ENCODE measurements around the gene C15orf61.

Gene C15orf61

DNA sequence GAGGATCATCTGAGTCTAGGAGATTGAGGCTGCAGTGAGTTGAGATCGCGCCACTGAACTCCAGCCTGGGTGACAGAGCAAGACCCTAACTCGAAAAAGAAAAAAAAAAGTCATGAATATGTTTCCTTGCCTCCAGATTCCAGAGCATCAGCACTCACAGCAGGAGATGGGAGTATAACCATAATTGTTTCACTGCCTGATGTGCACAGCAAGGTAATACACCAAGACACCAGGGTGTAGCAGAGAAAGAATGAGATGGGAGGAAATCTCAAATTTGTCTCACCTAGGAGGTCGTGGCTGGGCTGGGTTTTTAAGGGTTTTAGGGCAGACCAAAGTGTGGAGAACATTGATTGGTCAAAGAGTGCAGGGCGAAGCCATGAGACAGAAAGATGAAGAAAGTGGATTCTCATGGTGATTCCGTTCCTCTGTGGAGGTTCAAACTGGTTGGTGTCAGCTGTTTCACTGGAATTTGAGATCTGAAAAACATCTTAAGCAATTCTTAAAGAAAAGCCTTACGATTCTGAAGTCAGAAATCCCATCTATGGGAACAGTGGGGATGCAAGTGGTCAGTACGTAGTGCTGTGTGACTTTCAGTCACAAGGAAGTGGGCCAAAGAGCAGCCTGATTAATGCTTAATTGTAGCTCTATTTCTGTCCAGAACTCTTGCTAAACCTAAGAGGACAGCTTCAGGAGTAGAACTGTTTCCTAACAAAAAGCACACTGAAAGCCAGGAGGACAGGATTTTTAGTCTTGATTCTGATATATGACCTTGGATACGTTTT, 7.8 kb upstream of the C15orf61 start:
- DNase-seq (ENCODE audit: low spot score): no peak

DNA sequence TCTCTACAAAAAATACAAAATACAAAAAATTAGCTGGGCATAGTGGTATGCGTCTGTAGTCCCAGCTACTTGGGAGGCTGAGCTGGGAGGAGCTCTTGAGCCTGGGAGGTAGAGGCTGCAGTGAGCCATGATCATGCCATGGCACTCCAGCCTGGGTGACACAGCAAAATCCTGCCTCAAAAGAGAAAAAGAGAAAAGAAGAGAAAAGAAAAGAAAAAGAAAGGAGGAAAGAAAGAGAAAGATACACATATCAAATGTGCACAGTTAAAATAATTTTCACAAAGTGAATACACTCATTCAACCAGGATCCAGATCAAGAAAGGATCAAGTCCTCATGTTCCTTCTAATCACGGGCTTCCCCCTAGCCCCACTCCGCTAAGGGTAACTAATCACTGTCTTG, 5.8 kb upstream of the C15orf61 start:
- DNase-seq (ENCODE audit: low spot score): no peak

DNA sequence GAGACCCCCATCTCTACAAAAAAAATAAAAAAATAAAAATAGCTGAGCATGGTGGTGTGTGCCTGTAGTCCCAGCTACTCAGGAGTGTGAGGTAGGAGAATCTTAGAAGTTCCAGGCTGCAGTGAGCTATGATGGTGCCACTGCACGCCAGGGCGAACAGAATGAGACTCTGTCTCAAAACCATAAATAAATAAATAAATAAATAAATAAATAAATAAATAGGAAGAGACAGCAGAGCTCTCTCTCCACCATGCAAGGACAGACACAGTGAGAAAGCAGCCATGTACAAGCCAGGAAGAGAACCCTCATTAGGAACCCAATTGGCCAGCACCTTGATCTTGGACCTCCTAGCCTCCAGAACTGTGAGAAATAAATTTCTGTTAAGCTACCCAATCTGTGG, 5.4 kb upstream of the C15orf61 start:
- no peak for DNase-seq (ENCODE audit: low spot score)

DNA sequence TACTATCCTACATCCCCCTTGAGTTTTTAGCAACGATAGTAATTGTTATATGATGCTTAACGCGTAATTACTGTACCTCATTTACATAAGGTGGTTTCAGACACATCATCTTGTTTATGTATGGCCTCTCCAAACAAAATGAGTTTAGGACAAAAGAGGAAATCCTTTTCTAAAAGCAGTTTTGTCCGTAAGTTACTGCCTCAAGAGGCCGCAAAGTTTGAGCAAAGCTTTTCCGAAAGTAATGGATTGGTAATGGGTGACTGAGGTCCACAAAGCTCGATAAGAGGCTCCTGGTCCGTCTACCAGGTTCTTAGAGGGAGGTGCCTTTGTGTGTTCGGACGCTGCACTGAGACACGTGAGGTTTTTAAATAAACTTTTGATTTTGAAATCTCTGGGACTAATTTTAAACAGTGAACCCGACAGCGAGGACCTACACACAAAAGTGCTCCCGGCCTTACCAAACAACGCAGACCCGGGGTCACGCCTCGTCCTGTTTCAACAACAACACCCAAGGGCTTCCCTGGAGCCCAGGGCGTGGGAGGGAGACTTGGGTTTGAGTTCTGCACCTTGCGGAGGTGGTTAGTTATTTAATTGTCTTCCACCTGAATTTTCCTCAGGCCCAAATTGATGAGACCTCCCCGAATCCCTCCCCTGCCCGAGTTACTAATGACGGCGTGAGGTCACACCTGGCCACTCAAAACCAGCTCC, 456 bp upstream of the C15orf61 start:
- DNase-seq (ENCODE audit: low spot score): no peak

DNA sequence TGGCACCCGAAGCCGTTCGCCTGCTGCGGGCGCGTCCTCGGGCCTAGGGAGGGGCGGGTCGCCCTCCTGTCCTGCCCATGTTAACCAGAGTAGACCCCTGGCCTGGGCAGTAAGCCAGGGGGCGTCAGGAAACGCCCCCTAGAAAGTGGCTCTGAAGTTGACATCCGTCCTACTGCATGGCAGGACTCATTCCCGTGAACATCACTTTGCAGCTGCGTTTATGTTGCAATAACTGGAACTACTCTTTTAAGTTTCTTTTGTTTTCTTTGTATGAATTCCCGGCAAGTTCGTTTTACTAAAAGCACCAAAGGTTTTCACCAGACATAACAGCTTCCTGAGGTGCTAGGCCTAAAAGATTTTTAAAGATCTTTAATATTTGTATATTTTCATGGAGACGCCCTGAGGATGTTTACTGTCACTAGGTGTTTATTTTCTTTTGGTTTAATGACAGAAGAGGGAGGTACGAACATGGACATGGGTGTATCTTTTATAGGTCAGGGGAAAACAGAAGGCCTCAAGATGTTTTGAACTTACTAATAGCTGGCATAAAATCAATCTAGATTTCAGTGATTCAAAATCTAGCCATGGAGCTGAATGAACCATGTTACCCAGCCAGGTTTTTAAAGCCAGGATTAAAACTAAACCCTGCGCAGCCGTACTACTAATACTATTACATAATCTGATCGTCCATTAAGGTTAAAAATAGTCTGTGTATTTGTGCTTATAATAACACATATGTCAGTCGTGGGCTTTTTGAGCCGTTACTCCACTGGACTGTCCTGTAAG, 1.0 kb downstream of the C15orf61 start:
- DNase-seq (ENCODE audit: low spot score): peak; percentile 16

DNA sequence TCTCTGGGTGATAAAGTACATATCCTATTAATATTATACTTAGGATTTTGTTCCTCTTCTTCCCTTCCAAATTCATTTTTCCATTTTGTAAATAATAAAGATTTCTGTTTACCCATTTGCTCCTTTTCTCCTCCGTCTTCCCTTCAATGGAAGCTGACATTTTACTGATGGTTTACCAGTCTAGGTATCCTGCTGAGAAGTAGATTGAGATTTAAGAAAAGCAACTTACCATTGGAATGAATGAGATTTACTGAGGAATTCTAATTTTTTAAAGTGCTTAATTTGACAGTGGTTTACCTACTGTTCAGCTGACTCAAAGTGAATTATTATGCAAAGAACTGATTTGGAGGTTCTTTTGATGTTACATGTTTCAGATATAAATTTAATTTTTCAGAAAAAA, 2.4 kb downstream of the C15orf61 start:
- no peak for DNase-seq (ENCODE audit: low spot score)

DNA sequence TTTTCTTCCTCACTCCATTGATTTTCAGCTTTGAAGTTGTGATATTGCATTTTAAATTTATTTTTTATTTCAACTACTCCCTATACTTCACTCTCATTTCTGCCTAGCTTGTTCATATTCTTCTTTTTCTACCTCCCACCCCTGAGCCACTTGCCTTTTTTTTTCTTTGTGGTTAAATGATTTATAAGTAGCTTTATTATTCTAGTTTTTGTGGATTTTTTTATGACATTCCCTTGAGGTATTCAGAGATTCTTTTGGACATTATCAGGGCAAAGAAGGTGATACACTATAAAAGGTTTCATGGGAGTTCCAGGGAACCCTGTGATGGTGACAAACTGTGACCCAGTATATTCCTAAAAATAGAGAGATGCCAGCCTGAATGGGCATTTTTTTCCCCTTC, 3.3 kb downstream of the C15orf61 start:
- DNase-seq (ENCODE audit: low spot score): no peak

DNA sequence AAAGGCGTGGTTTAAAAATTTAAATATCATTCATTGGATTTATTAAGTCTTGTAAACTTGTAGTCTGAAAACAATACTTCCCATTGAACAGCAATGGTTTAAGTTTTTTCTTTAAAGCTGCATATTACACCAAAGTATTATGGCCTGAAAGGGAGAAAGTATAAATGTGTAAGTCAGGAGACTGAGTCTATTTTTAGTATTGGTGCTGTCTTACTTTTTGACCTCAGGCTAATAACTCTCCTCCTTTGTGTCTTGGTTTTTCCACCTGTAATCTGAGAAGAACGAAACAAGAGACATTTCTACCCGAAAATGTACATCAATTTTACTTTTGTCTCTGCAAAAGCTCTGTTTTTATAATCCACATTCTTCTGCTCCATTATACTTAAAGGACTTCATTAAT, 7.6 kb downstream of the C15orf61 start:
- no peak for DNase-seq (ENCODE audit: low spot score)

DNA sequence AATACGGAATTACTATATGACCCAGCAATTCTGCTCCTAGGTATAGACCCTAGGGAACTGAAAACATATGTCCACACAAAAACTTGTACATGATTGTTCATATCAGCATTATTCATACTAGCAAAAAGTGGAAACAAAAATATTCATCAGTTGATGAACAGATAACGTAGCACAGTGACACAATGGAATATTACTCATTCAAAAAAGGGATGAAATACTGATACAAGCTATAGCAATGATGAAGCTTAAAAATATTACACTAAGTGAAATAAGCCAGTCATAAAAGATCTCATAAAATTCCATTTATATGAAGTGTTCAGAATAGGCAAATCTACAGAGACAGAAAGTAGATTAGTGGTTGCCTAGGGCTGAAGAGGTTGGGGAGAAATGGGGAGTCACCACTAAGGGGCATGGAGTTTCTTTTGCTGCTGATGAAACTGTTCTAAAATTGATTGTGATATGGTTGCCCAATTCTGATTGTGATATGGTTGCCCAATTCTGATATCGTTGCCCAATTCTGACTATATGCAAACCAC, 10.5 kb downstream of the C15orf61 start:
- DNase-seq (ENCODE audit: low spot score): no peak

DNA sequence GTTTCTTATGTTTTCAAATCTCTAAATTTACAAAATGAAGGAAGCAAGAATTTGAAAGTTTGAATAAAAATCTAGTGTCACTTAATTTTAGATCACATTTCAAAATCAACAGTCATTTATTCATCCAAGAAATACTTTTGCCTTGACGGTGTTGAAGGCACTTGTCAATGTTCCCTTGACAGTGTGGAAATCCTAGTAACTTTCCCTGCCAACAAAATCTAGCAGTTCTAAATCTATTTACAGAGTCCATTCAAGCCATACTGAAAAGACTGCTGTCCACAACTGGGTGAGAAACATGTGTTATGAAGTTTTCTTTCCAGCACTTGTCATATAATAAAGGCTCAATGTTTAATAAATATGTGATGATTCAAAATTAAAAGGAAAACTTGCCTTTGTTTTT, 12.9 kb downstream of the C15orf61 start:
- DNase-seq (ENCODE audit: low spot score): no peak

DNA sequence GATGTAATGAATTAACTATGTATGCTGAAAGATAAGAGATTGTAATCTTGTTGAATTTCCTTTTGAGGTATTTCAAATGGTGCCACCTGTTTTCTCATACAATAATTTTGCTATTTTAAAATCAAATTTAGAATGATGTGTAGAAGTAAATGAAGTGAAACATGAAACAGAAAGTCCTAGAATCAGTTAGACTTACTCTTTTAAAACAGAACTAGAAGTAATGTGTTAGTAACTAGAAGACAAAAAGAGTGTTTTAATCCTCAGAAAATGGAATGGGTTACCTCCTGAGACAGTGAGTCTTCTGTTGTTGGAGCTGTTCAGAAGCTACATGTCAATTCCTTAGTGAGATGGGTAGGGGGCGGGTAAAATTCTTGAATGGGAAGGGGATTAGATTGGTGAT, 13.4 kb downstream of the C15orf61 start:
- no peak for DNase-seq (ENCODE audit: low spot score)

DNA sequence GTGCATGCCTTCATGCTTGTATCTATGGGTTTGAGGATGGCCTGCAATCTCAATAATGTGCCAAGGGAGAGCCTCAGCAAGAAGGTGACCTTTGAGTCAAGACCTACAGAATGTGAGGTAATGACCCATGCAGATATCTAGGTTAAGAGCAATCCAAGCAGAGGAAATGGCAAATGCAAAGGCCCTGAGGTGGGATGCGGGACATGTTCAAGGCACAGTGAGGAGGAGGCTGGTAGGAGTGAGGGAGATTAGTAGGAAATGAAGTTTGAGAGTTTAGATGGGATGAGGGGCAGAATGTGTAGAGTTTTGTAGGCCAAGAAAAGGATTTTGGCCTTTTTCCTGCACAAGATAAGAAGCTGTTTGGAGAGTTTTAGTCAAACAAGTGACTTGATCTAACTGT, 16.8 kb downstream of the C15orf61 start:
- no peak for DNase-seq (ENCODE audit: low spot score)

DNA sequence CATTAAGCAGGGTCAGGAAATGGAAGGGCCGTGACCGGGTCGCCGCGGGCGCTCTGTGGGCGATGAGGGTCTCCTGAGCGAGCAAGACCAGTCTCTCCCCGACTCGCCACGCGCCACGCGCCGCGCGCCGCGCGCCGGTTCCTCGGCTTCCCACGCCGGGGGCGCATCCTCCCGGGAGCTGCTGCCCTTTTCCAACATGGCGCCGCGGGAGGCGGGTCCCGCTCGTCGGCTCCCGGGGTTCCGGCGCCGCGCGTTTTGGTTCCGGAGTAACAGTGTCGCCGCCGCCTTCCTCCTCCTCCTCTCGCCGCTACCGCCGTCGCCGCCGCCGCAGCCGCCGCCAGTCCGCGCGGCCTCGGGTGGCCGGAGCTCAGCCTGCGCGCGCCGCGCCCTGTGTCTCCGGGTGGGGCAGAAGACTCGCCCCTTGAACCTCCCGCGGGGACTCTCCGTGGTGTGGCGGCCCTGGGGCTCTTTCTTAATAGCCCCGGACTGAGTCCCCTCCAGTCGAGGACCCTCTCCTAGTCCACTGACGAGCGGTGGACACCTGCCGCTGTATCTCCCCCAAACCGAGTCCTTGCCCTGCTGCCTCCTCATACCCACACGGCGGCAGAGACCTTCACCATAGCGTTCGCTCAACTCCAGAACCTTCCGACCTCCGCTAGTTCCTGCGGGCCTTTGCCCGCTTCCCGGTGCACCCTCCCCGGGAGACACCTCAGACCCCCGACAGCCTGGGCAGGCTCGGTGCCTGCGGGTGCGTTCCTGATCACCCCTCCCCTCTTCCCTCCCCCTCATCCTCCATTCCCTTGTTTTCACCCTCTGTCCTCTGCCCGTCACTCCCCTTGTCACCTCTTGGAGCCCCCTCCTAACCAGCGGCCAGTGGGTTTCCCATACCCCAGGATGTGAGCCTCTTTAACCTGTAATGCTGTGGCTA, 21.8 kb downstream of the C15orf61 start, which contains the start of gene MAP2K5:
TSS of gene MAP2K5 (plus strand) at position 284 of the 928 bp plus-strand sequence. CDS start at position 917, 633 bp downstream.
- peak; percentile 81 for DNase-seq (ENCODE audit: low spot score)

DNA sequence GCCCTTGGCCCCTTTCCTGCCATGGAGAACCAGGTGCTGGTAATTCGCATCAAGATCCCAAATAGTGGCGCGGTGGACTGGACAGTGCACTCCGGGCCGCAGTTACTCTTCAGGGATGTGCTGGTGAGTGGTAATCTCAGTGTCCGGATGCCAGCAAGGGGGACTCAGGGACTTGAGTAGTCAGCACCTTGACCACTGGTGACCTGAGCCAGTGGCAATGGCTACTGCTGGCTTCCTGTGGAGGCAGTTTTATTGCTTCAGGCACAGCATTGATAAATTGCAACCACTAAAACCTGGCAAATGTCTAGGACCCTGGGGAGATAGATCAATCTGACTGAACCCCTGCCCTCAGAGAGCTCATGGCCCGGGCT, 22.4 kb downstream of the C15orf61 start:
- DNase-seq (ENCODE audit: low spot score): no peak

DNA sequence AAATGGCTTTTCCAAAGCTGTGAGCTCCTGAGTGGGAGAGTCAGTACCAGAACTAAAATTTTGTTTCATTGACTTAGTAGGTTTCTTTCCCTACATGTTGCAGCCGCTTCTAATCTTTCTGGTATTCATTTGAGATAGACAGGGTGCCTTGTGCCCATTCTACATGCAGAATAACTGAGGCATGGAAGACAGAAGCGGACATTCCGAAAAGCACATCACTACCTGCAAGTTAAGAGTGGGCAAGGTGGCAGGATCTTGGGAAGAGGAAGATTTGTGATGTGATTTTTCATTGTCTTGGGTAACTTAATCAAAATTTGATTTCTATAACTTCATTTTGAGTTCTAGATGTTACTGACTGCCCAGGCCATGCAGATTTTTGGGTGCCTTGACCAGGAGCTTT, 23.5 kb downstream of the C15orf61 start:
- DNase-seq (ENCODE audit: low spot score): no peak

DNA sequence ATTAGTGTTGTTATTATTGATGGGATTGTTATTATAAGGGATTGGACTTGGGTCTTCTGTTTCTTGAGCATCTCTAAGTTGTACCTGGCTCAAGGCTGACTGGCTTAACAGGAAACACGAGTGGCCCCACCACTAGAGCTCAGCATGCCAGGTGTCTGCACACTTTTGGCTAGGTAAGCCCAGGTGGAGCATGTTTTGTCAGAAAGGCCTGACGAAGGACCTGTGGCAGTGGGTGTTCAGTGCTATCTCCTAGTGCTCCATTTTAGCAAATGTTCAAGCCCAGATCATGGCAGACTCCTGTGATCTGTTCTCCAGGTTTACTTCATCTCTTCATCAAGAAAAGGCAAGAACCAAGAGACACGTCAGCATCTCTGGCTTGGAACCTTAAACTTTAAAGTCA, 24.9 kb downstream of the C15orf61 start:
- no peak for DNase-seq (ENCODE audit: low spot score)

DNA sequence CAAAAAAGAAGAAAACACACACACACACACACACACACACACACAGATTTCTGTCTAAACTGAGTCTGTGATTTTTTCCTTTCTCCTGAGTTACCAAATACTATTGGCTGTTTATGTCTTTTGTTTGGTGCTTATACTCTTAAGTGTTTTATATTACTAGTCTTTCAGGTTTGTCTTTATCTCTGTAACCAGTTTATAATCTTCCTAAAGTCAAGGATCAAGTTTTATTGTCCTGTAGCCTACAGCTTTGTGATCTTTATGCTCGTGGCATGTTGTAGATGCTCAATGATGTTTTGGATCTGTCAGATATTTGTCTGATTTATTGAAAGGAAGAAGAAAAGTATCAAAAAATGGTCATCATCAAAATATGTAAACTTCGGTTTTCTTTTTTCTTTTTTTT, 26.1 kb downstream of the C15orf61 start:
- DNase-seq (ENCODE audit: low spot score): no peak

DNA sequence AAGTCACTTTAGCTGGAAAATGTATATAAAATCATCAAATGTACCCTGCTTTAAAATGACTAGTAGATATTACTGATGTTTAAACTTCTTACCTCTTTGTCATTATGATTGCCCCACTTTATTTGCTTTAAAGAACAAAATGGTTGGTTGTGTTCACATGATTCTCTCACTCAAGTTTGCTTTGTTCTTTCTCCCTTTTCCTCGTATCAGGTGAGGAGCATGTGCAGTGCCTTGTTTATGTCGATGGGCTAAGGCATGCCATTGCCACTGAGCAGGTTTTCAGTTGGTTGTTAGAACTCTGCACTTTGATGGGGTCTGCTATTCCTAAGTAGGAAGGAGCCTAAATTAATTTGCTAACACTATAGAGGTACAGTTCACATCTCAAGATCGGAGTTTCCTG, 26.9 kb downstream of the C15orf61 start:
- DNase-seq (ENCODE audit: low spot score): no peak

DNA sequence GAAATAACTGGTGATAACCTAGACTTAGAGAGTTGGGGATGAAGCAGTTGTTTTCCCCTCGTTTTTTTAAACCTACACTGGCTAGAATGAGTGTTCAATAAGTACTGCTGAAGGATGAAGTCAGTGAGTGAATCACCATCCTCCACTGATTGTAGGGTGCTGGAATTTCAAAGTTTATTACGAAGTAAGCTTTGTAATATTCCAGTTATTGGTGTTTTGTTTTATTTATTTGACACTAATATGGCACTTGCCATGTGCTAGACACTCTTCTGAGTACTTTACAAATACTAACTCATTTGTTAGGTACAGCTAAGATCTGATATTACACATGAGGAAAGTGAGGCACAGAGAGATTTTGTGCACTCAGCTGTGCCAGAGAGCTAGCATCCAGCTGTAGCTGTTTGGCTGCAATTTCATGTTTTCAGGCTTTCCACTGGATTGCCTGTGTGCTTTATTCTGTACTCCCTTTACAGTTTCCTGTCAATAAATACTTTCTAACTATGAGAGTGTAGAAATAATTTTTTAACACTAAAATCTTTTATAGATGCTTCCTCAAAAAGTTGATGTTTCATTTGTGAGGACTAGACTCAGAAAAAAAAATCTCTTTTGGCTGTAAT, 27.4 kb downstream of the C15orf61 start:
- no peak for DNase-seq (ENCODE audit: low spot score)

DNA sequence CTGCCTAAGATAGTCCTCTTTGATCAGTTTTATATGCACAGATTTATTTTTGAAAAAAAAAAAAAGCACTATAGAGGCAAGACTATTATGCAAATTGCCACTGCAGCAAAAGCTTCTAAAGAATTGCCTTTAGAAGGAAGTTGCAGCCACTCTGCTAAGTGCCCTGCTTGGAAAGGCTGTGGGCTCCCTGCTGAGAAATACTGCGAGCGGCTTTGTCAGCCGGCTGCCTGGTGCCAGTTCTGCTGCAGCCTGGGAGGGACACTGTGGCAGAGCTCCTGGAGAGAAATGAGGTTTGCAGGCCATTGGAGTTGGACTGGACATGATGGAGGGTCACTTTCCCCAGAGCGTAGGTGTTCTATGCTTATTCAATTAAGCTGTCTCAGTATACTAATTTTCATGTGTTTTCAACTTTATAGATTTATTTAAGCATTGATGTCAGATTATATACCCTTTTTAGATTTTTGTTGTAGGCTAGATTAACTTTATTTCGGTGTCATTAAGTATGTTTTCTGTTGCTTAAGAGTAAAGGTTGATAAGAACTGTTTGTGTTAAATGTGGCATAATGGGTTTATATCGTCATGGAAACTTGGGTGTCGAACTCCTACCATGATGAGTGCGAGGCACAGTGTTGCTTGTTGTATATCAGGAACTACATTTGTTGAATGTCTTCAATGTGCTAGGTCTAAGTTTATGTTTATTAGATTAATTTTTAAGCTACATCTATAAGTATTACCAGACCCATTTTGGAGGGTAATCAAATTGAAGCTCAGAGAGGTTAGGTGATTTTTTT, 28.1 kb downstream of the C15orf61 start:
- no peak for DNase-seq (ENCODE audit: low spot score)
